ENCODE data around the gene PACSIN2.

Gene PACSIN2

DNA sequence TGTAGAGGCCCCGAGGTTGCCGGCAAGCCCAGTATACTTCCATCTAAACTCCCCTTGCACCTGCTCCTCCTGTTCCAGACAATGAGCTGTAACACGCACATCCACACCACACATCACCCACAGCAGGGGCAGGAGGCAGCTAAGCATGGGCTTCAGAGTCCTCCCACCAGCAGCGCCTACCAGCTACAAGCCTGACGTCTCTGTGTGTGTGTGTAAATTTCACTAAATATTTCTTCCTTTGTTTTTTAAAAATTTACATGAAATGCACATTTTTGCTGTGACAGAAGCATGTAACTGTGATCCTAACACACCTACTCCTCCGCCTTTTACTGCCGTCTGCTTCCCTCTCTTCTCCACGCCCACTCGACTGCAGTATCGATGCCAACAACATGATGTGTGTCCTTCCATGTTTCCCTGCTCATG lies 29.4 kb upstream of the PACSIN2 start:
- no peak overlapping the region for H3K4me3 ChIP-seq (replicated peaks; ENCODE audit: low read depth, low read length)
- TF ChIP-seq, protein P1, sequence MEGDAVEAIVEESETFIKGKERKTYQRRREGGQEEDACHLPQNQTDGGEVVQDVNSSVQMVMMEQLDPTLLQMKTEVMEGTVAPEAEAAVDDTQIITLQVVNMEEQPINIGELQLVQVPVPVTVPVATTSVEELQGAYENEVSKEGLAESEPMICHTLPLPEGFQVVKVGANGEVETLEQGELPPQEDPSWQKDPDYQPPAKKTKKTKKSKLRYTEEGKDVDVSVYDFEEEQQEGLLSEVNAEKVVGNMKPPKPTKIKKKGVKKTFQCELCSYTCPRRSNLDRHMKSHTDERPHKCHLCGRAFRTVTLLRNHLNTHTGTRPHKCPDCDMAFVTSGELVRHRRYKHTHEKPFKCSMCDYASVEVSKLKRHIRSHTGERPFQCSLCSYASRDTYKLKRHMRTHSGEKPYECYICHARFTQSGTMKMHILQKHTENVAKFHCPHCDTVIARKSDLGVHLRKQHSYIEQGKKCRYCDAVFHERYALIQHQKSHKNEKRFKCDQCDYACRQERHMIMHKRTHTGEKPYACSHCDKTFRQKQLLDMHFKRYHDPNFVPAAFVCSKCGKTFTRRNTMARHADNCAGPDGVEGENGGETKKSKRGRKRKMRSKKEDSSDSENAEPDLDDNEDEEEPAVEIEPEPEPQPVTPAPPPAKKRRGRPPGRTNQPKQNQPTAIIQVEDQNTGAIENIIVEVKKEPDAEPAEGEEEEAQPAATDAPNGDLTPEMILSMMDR (IDR thresholded peaks at IDR 0.05; ENCODE audit: low read length, missing control alignments), result no peak

DNA sequence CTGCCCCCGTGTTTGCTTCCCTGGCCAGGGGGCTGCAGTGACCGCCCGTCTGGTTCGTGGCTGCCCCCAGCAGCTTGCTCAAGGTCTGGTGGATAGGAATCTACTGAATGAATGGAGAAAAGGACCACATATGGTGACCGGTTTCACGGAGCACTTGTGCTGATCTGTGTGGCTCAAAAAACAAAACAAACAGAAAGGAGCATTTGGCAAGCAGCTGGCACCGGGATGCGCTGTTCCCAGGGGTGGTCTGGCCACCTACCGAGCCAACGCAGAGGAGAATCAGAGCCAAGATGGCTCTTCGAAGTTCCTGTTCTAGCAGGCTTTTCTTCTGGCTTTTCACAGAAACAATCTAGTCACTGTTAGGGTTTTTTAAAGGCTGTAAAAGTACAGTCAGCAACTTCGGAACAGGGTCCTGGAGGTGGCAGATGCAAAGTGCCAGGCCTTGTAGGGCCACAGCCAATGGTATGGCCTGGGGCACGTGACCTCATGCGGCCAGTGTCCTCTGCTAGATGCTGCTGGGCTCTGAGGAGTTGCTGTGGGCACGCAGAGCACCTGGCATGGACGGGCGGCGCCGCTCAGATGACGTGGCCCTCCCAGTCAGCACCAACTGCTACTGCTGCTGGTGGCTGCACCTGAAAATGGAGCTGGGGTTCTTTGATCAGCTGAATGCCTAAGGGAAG lies 27.3 kb upstream of the PACSIN2 start:
- H3K4me3 ChIP-seq (replicated peaks; ENCODE audit: low read depth, low read length), result no peak overlapping the region
- TF ChIP-seq, protein P1 (IDR thresholded peaks at IDR 0.05; ENCODE audit: low read length, missing control alignments), result no peak
- DNase-seq (ENCODE audit: low read depth), result no peak

More for the DNA sequence above, 29.4 kb upstream of the PACSIN2 start:
- no peak for DNase-seq (ENCODE audit: low read depth)

DNA sequence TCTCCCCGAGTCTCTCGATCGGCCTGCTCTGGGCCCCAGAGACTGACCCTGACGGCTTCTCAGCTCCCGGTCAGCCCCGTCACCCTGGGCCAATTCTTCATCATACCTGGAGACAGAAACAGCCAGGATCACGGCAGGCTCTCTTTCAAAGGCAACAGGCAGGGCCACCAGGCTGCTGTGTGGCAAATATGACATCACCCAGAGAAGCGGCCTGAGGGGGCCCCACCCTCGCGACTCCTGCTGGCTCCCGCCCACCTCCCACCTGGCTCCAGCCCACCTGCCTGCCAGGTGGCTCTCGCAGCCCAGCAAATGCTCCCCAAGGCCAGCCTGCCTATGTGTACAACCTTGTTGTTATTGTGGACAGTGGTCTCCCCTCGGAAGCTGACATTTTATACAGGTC lies 24.9 kb upstream of the PACSIN2 start:
- no peak for DNase-seq (ENCODE audit: low read depth)
- no peak overlapping the region for H3K4me3 ChIP-seq (replicated peaks; ENCODE audit: low read depth, low read length)
- TF ChIP-seq, protein P1 (IDR thresholded peaks at IDR 0.05; ENCODE audit: low read length, missing control alignments), result no peak

DNA sequence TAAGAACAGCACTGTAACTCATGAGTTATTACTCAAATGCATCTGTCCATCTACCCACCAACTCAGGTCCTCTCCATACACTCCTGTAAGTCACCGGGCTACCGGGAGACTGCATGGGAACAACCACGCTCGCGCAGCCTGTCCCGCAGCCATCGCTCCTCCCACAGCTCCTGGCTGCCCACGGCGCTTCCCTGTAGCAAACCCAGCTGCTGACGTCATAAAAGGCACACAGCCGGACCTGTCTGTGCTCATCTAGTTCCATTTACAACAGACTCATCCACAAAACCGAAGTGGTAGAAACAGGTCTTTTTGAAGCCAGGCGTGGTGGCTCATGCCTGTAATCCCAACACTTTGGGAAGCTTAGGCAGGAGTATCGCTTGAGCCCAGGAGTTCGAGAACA lies 23.4 kb upstream of the PACSIN2 start:
- no peak overlapping the region for H3K4me3 ChIP-seq (replicated peaks; ENCODE audit: low read depth, low read length)
- TF ChIP-seq, protein P1 (IDR thresholded peaks at IDR 0.05; ENCODE audit: low read length, missing control alignments), result no peak
- no peak for DNase-seq (ENCODE audit: low read depth)

DNA sequence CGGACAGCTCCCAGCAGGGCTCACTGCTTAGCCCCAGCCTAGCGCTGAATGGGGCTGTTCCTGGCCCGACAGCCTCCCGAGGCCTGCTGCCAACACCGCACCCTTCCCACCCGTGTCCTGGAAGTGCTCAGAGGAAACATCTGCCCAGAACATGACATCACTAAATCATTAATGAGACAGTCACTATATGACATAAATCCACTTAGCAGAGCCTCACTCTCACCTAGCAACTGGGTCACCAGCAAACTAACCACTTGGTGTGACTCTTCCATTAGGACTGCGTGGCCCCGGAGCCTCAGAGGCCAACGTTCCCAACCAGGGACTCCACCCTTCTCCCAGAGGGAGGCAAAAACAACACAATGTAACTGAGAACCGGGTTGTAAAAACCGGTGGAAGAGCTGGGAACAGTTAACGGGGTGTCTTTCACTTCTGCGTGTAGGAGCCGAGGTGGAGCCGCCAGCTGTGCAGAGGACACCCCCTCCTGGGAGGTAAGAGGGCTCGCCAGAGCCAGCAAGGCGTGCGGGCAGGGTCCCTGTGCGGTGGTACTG lies 21.4 kb upstream of the PACSIN2 start:
- TF ChIP-seq, protein P1 (IDR thresholded peaks at IDR 0.05; ENCODE audit: low read length, missing control alignments), result no peak
- H3K4me3 ChIP-seq (replicated peaks; ENCODE audit: low read depth, low read length), result no peak overlapping the region
- DNase-seq (ENCODE audit: low read depth), result peak; percentile 80

DNA sequence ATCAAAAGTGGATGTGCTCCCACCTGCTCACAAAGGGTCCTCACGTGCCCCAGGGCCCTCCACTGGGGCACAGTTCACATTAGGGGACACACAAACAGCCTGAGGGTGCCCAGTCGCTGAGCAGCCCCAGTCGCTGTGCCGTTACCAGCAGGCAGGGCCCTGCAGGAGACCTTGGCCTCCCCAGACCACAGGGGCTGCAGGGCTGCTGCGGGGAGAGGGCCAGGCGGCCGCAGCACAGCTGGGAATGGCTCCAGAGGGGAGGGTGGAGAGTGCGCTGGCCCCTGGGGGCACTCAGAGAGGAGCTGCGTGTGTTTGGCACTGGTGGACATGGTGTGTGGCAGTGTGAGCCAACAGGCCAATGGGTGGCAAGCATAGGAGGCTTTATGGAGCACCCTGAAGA lies 20.3 kb upstream of the PACSIN2 start:
- no peak overlapping the region for H3K4me3 ChIP-seq (replicated peaks; ENCODE audit: low read depth, low read length)
- no peak for DNase-seq (ENCODE audit: low read depth)
- TF ChIP-seq, protein P1 (IDR thresholded peaks at IDR 0.05; ENCODE audit: low read length, missing control alignments), result no peak

DNA sequence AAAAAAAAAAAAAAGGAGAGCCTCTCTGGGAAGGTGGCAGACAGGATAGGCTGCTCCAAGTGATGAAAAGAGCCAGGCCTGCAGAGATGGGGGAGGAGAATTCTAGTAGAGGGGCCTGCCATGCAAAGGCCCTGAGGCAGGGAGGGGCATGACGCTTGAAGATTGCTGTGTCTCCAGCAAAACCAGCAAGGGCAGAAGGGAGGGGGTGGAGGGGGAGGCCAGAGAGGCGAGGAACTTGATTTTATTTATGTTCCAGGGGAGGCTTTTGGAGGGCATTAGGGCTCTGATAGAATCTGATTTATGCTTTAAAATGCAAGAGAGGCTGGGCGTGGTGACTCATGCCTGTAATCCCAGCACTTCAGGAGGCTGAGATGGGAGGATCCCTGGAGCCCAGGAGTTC lies 16.7 kb upstream of the PACSIN2 start:
- TF ChIP-seq, protein P1 (IDR thresholded peaks at IDR 0.05; ENCODE audit: low read length, missing control alignments), result no peak
- no peak overlapping the region for H3K4me3 ChIP-seq (replicated peaks; ENCODE audit: low read depth, low read length)
- DNase-seq (ENCODE audit: low read depth), result no peak

All from fibroblast of pulmonary artery (primary cell).